GM12872 (cell line): ENCODE measurements around the gene FAM111B.

Experiments used
- TF ChIP-seq, protein P1 (sequence below): IDR thresholded peaks from 3 replicates; pipeline ENCODE4 v1.5.1; 2011; ENCODE audit warnings: low read depth, mild to moderate bottlenecking, low read length, moderate library complexity; ENCODE audit not compliant: insufficient read depth

Gene FAM111B

DNA sequence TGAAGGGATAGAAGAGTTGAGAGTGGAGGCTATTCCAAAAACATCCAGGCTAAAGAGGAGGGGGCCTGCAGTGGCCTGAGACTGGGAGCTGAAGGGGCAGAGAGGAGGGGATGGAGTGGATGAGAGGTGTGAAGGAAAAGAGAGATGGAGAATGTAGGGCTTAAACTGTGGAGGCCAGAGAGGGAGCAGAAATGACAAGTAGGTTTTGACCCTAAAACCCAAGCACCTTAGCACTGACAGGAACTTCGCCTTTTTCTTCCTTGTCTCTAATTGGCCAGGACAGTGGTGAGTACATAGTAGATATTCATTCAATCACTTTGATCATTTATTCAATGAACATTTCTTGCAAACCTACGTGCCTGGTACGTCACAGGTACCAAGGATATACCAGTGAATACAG, 7.3 kb downstream of the FAM111B start:
- TF ChIP-seq, protein P1, sequence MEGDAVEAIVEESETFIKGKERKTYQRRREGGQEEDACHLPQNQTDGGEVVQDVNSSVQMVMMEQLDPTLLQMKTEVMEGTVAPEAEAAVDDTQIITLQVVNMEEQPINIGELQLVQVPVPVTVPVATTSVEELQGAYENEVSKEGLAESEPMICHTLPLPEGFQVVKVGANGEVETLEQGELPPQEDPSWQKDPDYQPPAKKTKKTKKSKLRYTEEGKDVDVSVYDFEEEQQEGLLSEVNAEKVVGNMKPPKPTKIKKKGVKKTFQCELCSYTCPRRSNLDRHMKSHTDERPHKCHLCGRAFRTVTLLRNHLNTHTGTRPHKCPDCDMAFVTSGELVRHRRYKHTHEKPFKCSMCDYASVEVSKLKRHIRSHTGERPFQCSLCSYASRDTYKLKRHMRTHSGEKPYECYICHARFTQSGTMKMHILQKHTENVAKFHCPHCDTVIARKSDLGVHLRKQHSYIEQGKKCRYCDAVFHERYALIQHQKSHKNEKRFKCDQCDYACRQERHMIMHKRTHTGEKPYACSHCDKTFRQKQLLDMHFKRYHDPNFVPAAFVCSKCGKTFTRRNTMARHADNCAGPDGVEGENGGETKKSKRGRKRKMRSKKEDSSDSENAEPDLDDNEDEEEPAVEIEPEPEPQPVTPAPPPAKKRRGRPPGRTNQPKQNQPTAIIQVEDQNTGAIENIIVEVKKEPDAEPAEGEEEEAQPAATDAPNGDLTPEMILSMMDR: no peak

DNA sequence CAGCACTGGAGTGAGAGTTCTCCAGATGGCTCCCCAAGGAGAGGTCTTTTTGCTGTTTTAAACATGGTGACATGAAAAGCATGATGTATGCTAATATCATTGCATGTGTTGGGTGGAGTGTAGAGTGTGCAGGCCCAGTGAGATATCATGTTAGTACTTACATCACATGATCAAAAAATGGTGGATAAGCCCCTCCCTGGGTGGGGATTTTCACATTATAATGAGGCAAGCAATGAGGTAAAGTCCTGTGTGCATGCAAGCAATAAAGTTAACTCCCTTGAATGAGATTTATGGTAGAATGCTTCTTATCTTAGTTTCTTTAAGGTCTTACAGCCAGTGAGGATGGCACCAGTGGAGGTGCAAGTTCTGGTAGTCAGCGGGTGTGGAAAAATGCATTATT, 8.5 kb downstream of the FAM111B start:
- TF ChIP-seq, protein P1: no peak

DNA sequence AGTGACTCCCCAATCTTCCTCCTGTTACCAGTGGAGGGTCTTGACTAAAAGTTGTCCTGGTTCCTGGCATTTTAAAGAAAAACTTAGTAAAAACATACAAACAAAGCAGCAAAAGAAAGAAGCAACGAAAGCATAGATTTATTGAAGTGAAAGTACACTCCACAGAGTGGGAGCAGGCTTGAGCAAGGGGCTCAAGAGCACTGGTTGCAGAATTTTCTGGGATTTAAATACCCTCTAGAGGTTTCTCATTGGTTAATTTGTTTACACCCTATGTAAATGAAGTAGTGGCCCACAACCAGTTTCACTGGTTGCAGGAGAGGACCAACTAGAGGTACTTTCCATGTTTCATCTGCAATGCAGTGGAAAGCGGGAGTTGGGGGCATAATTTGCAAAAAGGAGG, 10.7 kb downstream of the FAM111B start:
- TF ChIP-seq, protein P1: no peak

GRCh38 chr11:59119826-59120225, 12.8 kb downstream of the FAM111B start:
- TF ChIP-seq, protein P1: no peak

DNA sequence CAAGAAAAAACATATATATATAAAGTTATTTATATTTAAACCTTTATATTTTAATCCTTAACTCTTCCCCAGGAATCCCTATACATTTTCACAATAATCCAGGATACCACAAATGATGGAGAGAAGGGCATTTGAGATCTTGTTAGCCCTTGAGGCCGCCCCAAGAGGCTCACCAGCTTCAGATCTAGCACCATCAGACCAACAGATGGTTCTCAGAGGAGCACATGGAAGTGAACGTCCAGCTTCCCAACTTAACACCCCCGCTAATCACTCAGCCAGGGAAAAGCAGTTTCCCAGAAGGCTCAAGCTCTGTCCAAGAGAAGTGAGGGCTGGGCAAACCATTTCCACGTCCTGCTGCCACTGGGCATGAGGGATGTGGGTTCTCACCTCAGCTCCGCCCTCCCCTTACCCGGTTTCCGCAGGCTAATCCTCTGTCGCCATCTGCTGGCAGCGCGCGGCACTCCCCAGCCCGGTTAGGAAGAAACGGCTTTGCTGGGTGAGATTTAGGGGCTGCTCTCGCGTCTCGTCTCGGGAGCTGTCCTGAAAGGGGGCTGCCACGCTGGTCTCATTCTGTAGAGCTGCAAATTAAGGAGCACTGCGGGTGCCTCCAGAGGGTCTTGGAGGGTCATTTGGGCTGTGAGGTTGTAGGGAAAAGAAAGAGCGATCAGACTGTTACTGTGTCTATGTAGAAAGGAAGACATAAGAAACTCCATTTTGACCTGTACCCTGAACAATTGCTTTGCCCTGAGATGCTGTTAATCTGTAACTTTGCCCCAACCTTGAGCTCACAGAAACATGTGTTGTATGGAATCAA, 28.8 kb downstream of the FAM111B start:
- TF ChIP-seq, protein P1: peak; percentile 99

DNA sequence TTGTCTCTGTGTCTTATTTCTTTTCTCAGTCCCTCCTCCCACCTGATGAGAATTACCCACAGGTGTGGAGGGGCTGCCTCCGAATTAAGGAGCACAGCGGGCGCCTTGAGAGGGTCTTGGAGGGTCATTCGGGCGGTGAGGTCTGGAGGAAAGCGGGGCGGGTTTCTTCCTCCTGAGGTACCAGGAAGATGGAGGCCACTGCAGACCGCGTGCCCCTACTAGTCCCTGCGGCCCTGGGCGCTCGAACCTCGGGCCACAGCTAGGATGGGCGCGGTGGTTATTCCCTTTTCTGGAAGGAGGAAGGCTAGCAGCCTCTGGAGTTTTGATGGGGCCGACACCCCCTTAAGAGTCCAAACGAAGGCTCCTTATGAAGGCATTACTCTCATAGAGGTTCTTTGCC, 30.2 kb downstream of the FAM111B start:
- TF ChIP-seq, protein P1: no peak

- TF ChIP-seq, protein P1: no peak
These were observed 31.6 kb downstream of the FAM111B start for GRCh38 chr11:59138643-59139042.
